ENCODE measurements around the gene SLC29A3. TPM values are rescaled to one million over a fixed set of nuclear protein-coding genes. Genes with fewer than 3 reads are reported as not detected.

Gene SLC29A3
- total and polyA plus RNA-seq, 2 of the 8 experiments (the other 6 are each of a cell fraction or from before 2014, with no cell fraction given), result 14.0 to 24.6 TPM

GRCh38 chr10:71294856-71295255 lies 24.2 kb upstream of the SLC29A3 start (continued):
- TF ChIP-seq CHD7 (IDR thresholded peaks at IDR 0.05; ENCODE audit: insufficient replicate concordance, low read length), result no peak
- no peak for TF ChIP-seq RXRA (IDR thresholded peaks at IDR 0.05; ENCODE audit: insufficient read depth, low read depth, low read length)
- no peak for TF ChIP-seq KDM4A (IDR thresholded peaks at IDR 0.05; ENCODE audit: low read depth, low read length, severe bottlenecking)
- no peak for TF ChIP-seq CREB1 (IDR thresholded peaks at IDR 0.05)
- TF ChIP-seq TAF1 (IDR thresholded peaks at IDR 0.05; ENCODE audit: low read depth, low read length), result no peak
- TF ChIP-seq ASH2L (IDR thresholded peaks at IDR 0.05; ENCODE audit: low read length), result no peak
- no peak for TF ChIP-seq USF2 (IDR thresholded peaks at IDR 0.05; ENCODE audit: low read length)

All from H1 (cell line).